Astrocyte of the hippocampus (primary cell): ENCODE data around the gene ERP29.
A peak's percentile ranks its signal among the peaks of the same experiment; 100 is the strongest.
"Not testable (repeated sequence)": the region's sequence is repeated elsewhere in the genome, so short reads cannot be mapped to it uniquely, and the experiment has no call there.

Experiments
- DNase-seq: peaks from one replicate; pipeline ENCODE4 v3.0.0; 2011; ENCODE audit warnings: low read depth, low spot score

Gene ERP29

GRCh38 chr12:112012775-112013600, at the start of gene ERP29, which contains the start of gene TMEM116:
Gene ERP29, plus strand, starts transcription at chr12:112013426. Its CDS starts 40 bp downstream, at chr12:112013466.
Gene TMEM116, minus strand, starts transcription at chr12:112013165. Its CDS starts 7,895 bp downstream, at chr12:112005270.
- DNase-seq, result peak; percentile 100

GRCh38 chr12:111964935-111965334, 48.3 kb upstream of the ERP29 start:
- DNase-seq, result no peak

GRCh38 chr12:111971800-111972199, 41.4 kb upstream of the ERP29 start:
- DNase-seq, result no peak

GRCh38 chr12:111975161-111975931, 37.9 kb upstream of the ERP29 start:
- DNase-seq, result peak; percentile 7

- no peak for DNase-seq
Observed at GRCh38 chr12:111976291-111976690, 36.9 kb upstream of the ERP29 start.

- no peak for DNase-seq
Observed at GRCh38 chr12:111976860-111977259, 36.4 kb upstream of the ERP29 start.

- no peak for DNase-seq
Observed at GRCh38 chr12:111978545-111978944, 34.7 kb upstream of the ERP29 start.

GRCh38 chr12:111980598-111980997, 32.6 kb upstream of the ERP29 start:
- no peak for DNase-seq

GRCh38 chr12:111981987-111982386, 31.2 kb upstream of the ERP29 start:
- peak; percentile 1 for DNase-seq

GRCh38 chr12:111984820-111985219, 28.4 kb upstream of the ERP29 start:
- no peak for DNase-seq

GRCh38 chr12:111991535-111991934, 21.7 kb upstream of the ERP29 start:
- no peak for DNase-seq

GRCh38 chr12:111991946-111992345, 21.3 kb upstream of the ERP29 start:
- DNase-seq, result peak; percentile 22

GRCh38 chr12:111992464-111992863, 20.8 kb upstream of the ERP29 start:
- no peak for DNase-seq

GRCh38 chr12:111993292-111994150, 19.7 kb upstream of the ERP29 start:
- DNase-seq, result no peak

- not testable (repeated sequence) for DNase-seq
Observed at GRCh38 chr12:111994211-111995111, 18.8 kb upstream of the ERP29 start.

GRCh38 chr12:111995782-111996480, 17.3 kb upstream of the ERP29 start:
- DNase-seq, result no peak

- no peak for DNase-seq
Observed at GRCh38 chr12:111997300-111997699, 15.9 kb upstream of the ERP29 start.

GRCh38 chr12:111998015-111998414, 15.2 kb upstream of the ERP29 start:
- DNase-seq, result no peak

GRCh38 chr12:111999129-111999528, 14.1 kb upstream of the ERP29 start:
- not testable (repeated sequence) for DNase-seq

GRCh38 chr12:112000820-112001219, 12.4 kb upstream of the ERP29 start:
- DNase-seq, result no peak
